ENCODE measurements around the gene DTD2.

DTD2 gene

GRCh38 chr14:31442284-31442683 lies 15.0 kb downstream of the DTD2 start:
- TF ChIP-seq REST (IDR thresholded peaks at IDR 0.05; ENCODE audit: insufficient read depth in 1 of 2, low read depth in 2 of 2, low read length in 2 of 2), result no peak
- TF ChIP-seq POLR2AphosphoS5 (IDR thresholded peaks at IDR 0.05; ENCODE audit: low read depth, low read length), result no peak
- no peak for TF ChIP-seq SIN3A (IDR thresholded peaks at IDR 0.05; ENCODE audit: borderline replicate concordance, insufficient read depth, low read length)
- no peak for TF ChIP-seq TAF1 (IDR thresholded peaks at IDR 0.05; ENCODE audit: borderline replicate concordance, insufficient read depth, low read length)
- TF ChIP-seq FOXP2 (optimal IDR thresholded peaks at IDR 0.05; ENCODE audit: borderline replicate concordance, extremely low read depth, extremely low read length, insufficient read depth), result no peak

- TF ChIP-seq FOXP2 (optimal IDR thresholded peaks at IDR 0.05; ENCODE audit: borderline replicate concordance, extremely low read depth, extremely low read length, insufficient read depth), result no peak
- TF ChIP-seq TAF1 (IDR thresholded peaks at IDR 0.05; ENCODE audit: borderline replicate concordance, insufficient read depth, low read length), result no peak
- TF ChIP-seq SIN3A (IDR thresholded peaks at IDR 0.05; ENCODE audit: borderline replicate concordance, insufficient read depth, low read length), result no peak
- no peak for TF ChIP-seq REST (IDR thresholded peaks at IDR 0.05; ENCODE audit: insufficient read depth in 1 of 2, low read depth in 2 of 2, low read length in 2 of 2)
- TF ChIP-seq POLR2AphosphoS5 (IDR thresholded peaks at IDR 0.05; ENCODE audit: low read depth, low read length), result no peak
Observed at GRCh38 chr14:31441273-31442111, 15.8 kb downstream of the DTD2 start.

- TF ChIP-seq REST (IDR thresholded peaks at IDR 0.05; ENCODE audit: insufficient read depth in 1 of 2, low read depth in 2 of 2, low read length in 2 of 2), result no peak
- no peak for TF ChIP-seq FOXP2 (optimal IDR thresholded peaks at IDR 0.05; ENCODE audit: borderline replicate concordance, extremely low read depth, extremely low read length, insufficient read depth)
- TF ChIP-seq TAF1 (IDR thresholded peaks at IDR 0.05; ENCODE audit: borderline replicate concordance, insufficient read depth, low read length), result no peak
- no peak for TF ChIP-seq POLR2AphosphoS5 (IDR thresholded peaks at IDR 0.05; ENCODE audit: low read depth, low read length)
- no peak for TF ChIP-seq SIN3A (IDR thresholded peaks at IDR 0.05; ENCODE audit: borderline replicate concordance, insufficient read depth, low read length)
Observed at GRCh38 chr14:31440280-31440679, 17.0 kb downstream of the DTD2 start.

- no peak for TF ChIP-seq REST (IDR thresholded peaks at IDR 0.05; ENCODE audit: insufficient read depth in 1 of 2, low read depth in 2 of 2, low read length in 2 of 2)
- TF ChIP-seq SIN3A (IDR thresholded peaks at IDR 0.05; ENCODE audit: borderline replicate concordance, insufficient read depth, low read length), result no peak
- no peak for TF ChIP-seq TAF1 (IDR thresholded peaks at IDR 0.05; ENCODE audit: borderline replicate concordance, insufficient read depth, low read length)
- no peak for TF ChIP-seq FOXP2 (optimal IDR thresholded peaks at IDR 0.05; ENCODE audit: borderline replicate concordance, extremely low read depth, extremely low read length, insufficient read depth)
- no peak for TF ChIP-seq POLR2AphosphoS5 (IDR thresholded peaks at IDR 0.05; ENCODE audit: low read depth, low read length)
Observed at GRCh38 chr14:31439561-31439960, 17.7 kb downstream of the DTD2 start.

Measured in PFSK-1 (cell line).